HG03064 (cell line): Measurements from ENCODE around the gene NSFL1C.

ENCODE experiments used
- ATAC-seq: cut with Tn5 transposase; IDR thresholded peaks from one replicate; pipeline ENCODE4 v1.9.1; 2021; ENCODE audit warnings: low read depth; ENCODE audit not compliant: unreplicated experiment

NSFL1C gene

GRCh38 chr20:1394686-1395085 lies 72.0 kb downstream of the NSFL1C start:
- ATAC-seq = no peak

DNA sequence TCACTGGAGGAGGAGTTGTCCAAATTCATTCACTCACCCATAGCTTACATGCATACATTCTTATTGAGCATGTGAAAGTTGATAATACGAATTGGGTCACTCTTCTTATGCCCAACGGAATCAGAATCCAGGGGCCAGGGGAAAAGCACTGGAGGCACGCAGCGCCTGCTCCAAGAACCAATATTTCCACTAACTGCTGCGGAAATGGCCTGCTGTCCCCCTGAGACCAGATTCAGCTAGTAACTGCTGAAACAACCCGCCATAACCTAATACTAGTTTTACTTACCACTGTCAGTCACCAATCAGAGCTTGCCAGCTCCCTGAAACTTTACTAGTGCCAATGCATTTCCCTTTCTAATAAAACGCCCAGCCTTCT lies 73.2 kb downstream of the NSFL1C start:
- ATAC-seq = no peak

DNA sequence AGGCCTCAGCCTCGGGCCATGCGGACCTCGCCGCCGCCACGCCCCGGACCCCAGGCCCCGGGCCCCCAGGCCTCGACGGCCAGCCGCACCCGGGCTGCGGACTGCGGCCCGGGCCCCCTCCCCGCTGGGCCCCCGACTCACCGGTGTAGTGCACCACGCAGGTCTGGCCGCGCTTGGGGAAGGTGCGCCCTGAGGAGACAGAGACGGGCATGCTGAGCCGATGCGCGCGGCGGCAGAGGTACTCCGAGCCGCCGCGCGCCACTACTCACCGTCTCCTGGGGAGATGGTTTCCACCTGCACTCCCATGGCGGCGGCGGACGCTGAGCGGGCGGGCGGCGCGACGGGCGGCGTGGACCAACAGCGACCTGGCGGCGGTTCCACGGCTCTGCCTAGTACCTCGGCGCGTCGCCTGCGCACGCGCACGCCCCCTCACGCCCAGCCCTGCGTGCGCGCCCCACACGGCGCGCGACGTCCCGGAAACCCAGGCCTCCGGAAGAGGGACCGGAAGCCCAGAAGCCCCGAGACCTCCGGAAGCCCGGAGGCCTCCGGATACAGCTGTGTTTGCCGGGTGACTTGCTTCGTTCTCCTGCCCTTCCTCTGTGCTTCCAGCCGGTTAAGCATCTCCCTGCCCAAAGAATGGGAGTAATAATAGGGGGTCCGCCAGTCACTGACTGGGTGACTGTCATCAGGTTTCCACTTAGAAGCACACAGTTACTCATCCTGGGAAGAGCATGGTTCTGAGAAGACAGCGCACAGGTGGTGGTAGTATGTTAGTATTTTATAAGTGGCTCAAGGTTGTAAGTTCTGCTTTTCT lies 73.7 kb downstream of the NSFL1C start, which contains the start of gene FKBP1A:
FKBP1A (minus strand) TSS at position 362 of the 814 bp plus-strand sequence; CDS start at position 306, 56 bp downstream.
- ATAC-seq = peak; percentile 77

DNA sequence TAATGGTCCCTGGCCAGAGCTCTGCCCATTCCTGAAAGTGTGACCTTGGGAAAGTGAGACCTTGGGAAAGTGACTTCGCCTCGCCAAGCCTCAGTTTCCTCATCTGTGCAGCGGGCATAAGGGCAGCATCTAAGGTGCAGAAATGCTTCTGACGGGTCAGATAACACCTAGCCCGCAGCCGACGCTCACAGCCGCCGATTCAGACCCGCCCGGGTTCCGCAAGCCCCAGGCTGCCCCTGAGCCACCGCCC lies 74.3 kb downstream of the NSFL1C start:
- ATAC-seq = peak; percentile 13
